HUES6 (cell line): ENCODE measurements around the gene CMTM1.
"Not testable (repeated sequence)": the region's sequence is repeated elsewhere in the genome, so short reads cannot be mapped to it uniquely, and the experiment has no call there.

ENCODE experiments used
- H3K27ac ChIP-seq: 2 replicates; pipeline ENCODE4 v1.7.0; 2013; ENCODE audit warnings: low read depth, mild to moderate bottlenecking, low read length, inconsistent platforms
- H3K27me3 ChIP-seq: 2 replicates; pipeline ENCODE4 v1.6.1; 2013; ENCODE audit warnings: low read length; ENCODE audit not compliant: control insufficient read depth, insufficient read depth
- H3K36me3 ChIP-seq: 2 replicates; pipeline ENCODE4 v1.6.1; 2013; ENCODE audit warnings: low read length; ENCODE audit not compliant: control insufficient read depth, insufficient read depth
- H3K4me1 ChIP-seq: 2 replicates; pipeline ENCODE4 v1.6.1; 2013; ENCODE audit warnings: low read length; ENCODE audit not compliant: control insufficient read depth, insufficient read depth
- H3K4me3 ChIP-seq: 2 replicates; pipeline ENCODE4 v1.5.1; 2013; ENCODE audit warnings: low read depth, low read length
- H3K9ac ChIP-seq: one replicate; pipeline ENCODE4 v1.6.1; 2013; ENCODE audit warnings: mild to moderate bottlenecking, low read length
- H3K9me3 ChIP-seq: 2 replicates; pipeline ENCODE4 v1.6.1; 2013; ENCODE audit warnings: low read depth, low read length; ENCODE audit not compliant: control insufficient read depth, insufficient read depth

CMTM1 gene

GRCh38 chr16:66605979-66606751 lies 39.9 kb downstream of the CMTM1 start:
- H3K9me3 ChIP-seq = no peaks in the 10 kb centered on the region
- peaks cover 3% of the 10 kb centered on the region; the same call in 1 of the 2 replicates for H3K27me3 ChIP-seq
- H3K27ac ChIP-seq = no peak overlapping the region
- H3K9ac ChIP-seq = peak overlapping the region; percentile 35
- peak overlapping the region; percentile 64 for H3K4me3 ChIP-seq
- peaks cover 24% of the 10 kb centered on the region for H3K36me3 ChIP-seq
- peaks cover 27% of the 10 kb centered on the region for H3K4me1 ChIP-seq

GRCh38 chr16:66608241-66609138 lies 42.3 kb downstream of the CMTM1 start:
- H3K4me1 ChIP-seq = peaks cover 27% of the 10 kb centered on the region
- peaks cover 1% of the 10 kb centered on the region; the same call in 1 of the 2 replicates for H3K9me3 ChIP-seq
- no peak overlapping the region for H3K4me3 ChIP-seq
- no peak overlapping the region for H3K27ac ChIP-seq
- H3K27me3 ChIP-seq = no peaks in the 10 kb centered on the region
- no peak overlapping the region for H3K9ac ChIP-seq
- H3K36me3 ChIP-seq = peaks cover 47% of the 10 kb centered on the region

GRCh38 chr16:66609139-66609510 lies 42.9 kb downstream of the CMTM1 start:
- peaks cover 6% of the 10 kb centered on the region; the same call in 1 of the 2 replicates for H3K9me3 ChIP-seq
- no peak overlapping the region for H3K9ac ChIP-seq
- H3K27me3 ChIP-seq = no peaks in the 10 kb centered on the region
- H3K4me1 ChIP-seq = peaks cover 27% of the 10 kb centered on the region
- peaks cover 53% of the 10 kb centered on the region for H3K36me3 ChIP-seq
- H3K27ac ChIP-seq = no peak overlapping the region
- H3K4me3 ChIP-seq = no peak overlapping the region

- Histone ChIP-seq H3K9ac (no peak overlapping the region), H3K9me3 (peaks cover 7% of the 10 kb centered on the region; the same call in 1 of the 2 replicates), H3K4me1 (peaks cover 27% of the 10 kb centered on the region), H3K4me3 (no peak overlapping the region), H3K36me3 (peaks cover 63% of the 10 kb centered on the region), H3K27ac (no peak overlapping the region), H3K27me3 (no peaks in the 10 kb centered on the region)
These were observed 44.0 kb downstream of the CMTM1 start for GRCh38 chr16:66610111-66610820.

GRCh38 chr16:66611911-66612310 lies 45.7 kb downstream of the CMTM1 start:
- H3K4me3 ChIP-seq, H3K27ac ChIP-seq, H3K27me3 ChIP-seq, H3K9me3 ChIP-seq, H3K9ac ChIP-seq: not testable (repeated sequence)
- peaks cover 65% of the 10 kb centered on the region for H3K36me3 ChIP-seq
- H3K4me1 ChIP-seq = peaks cover 24% of the 10 kb centered on the region

- Histone ChIP-seq H3K4me3 (no peak overlapping the region), H3K36me3 (peaks cover 65% of the 10 kb centered on the region), H3K27ac (no peak overlapping the region), H3K27me3 (no peaks in the 10 kb centered on the region), H3K9me3 (peaks cover 7% of the 10 kb centered on the region; the same call in 1 of the 2 replicates), H3K9ac (no peak overlapping the region), H3K4me1 (peaks cover 25% of the 10 kb centered on the region)
These were observed 46.2 kb downstream of the CMTM1 start for GRCh38 chr16:66612422-66612821.

- no peak overlapping the region for H3K27ac ChIP-seq
These were observed 48.0 kb downstream of the CMTM1 start for GRCh38 chr16:66614161-66614802.

GRCh38 chr16:66616169-66616568 lies 49.9 kb downstream of the CMTM1 start:
- Histone ChIP-seq H3K36me3 (peaks cover 58% of the 10 kb centered on the region), H3K4me1 (peaks cover 34% of the 10 kb centered on the region), H3K27me3 (no peaks in the 10 kb centered on the region), H3K9me3 (peaks cover 7% of the 10 kb centered on the region; the same call in 1 of the 2 replicates), H3K27ac (no peak overlapping the region), H3K4me3 (no peak overlapping the region), H3K9ac (no peak overlapping the region)

More at GRCh38 chr16:66614161-66614802, 48.0 kb downstream of the CMTM1 start:
- H3K9ac ChIP-seq = no peak overlapping the region
- peaks cover 7% of the 10 kb centered on the region; the same call in 1 of the 2 replicates for H3K9me3 ChIP-seq
- no peaks in the 10 kb centered on the region for H3K27me3 ChIP-seq
- H3K36me3 ChIP-seq = peaks cover 66% of the 10 kb centered on the region
- H3K4me3 ChIP-seq = no peak overlapping the region
- H3K4me1 ChIP-seq = peaks cover 28% of the 10 kb centered on the region

- Histone ChIP-seq H3K9me3 (peaks cover 7% of the 10 kb centered on the region; the same call in 1 of the 2 replicates), H3K36me3 (peaks cover 58% of the 10 kb centered on the region), H3K4me1 (peaks cover 34% of the 10 kb centered on the region), H3K4me3 (no peak overlapping the region), H3K27me3 (no peaks in the 10 kb centered on the region), H3K9ac (no peak overlapping the region), H3K27ac (no peak overlapping the region)
These were observed 50.4 kb downstream of the CMTM1 start for GRCh38 chr16:66616592-66616991.

- Histone ChIP-seq H3K4me3 (no peak overlapping the region), H3K9me3 (peaks cover 7% of the 10 kb centered on the region; the same call in 1 of the 2 replicates), H3K27me3 (no peaks in the 10 kb centered on the region), H3K27ac (no peak overlapping the region), H3K9ac (no peak overlapping the region), H3K36me3 (peaks cover 59% of the 10 kb centered on the region), H3K4me1 (peaks cover 34% of the 10 kb centered on the region)
These were observed 50.8 kb downstream of the CMTM1 start for GRCh38 chr16:66617010-66617434.
